Measurements from ENCODE around the gene PRKG1. TPM values are rescaled to one million over a fixed set of nuclear protein-coding genes. Genes with fewer than 3 reads are reported as not detected.

Gene PRKG1
- total RNA-seq, 1 experiment from 2014 or later, result 16.5 TPM

DNA sequence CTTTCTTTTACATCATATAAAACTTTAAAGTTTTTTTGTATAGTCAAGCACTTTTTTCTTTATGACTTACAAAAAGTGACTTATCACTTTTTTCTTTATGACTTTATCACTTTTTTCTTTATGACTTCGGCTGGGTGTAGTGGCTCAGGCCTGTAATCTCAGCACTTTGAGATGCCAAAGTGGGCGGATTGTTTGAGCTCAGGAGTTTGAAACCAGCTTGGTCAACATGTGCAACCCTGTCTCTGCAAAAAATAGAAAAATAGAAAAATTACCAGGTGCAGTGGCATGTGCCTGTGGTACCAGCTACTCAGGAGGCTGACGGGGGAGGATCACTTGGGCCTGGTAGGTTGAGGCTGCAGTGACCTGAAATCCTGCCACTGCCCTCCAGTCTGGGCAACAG, 733.9 kb downstream of the PRKG1 start:
- POLR2A ChIA-PET, result no interaction called here

More for the DNA sequence above, 733.9 kb downstream of the PRKG1 start:
- Mint-ChIP-seq H3K27ac (no peak overlapping the region), H3K27me3 (ENCODE audit: low read depth) (no peaks in the 10 kb centered on the region), H3K36me3 (no peaks in the 10 kb centered on the region), H3K9me3 (no peaks in the 10 kb centered on the region), H3K4me3 (no peak overlapping the region), H3K4me1 (peaks cover 3% of the 10 kb centered on the region)
- DNase-seq (ENCODE audit: low spot score), result no peak
- no peak for ATAC-seq
- CTCF ChIA-PET, result interaction anchor here (1.0 kb wide), 1 partner anchor 196 kb away, joined by 3 read pairs; no protein-coding TSS in a partner anchor
- TF ChIP-seq PRRX2 (CRISPR knock-in tag; IDR thresholded peaks at IDR 0.05) (no peak), CREB1 (CRISPR knock-in tag; IDR thresholded peaks at IDR 0.05) (no peak), ZNF423 (CRISPR knock-in tag; IDR thresholded peaks at IDR 0.05) (no peak), TEAD1 (CRISPR knock-in tag; IDR thresholded peaks at IDR 0.05) (no peak), JAZF1 (CRISPR knock-in tag; IDR thresholded peaks at IDR 0.05) (no peak), ZNF512 (CRISPR knock-in tag; IDR thresholded peaks at IDR 0.05; ENCODE audit: borderline replicate concordance) (no peak), TCF7 (CRISPR knock-in tag; IDR thresholded peaks at IDR 0.05; ENCODE audit: low read depth) (no peak), MAX (CRISPR knock-in tag; IDR thresholded peaks at IDR 0.05) (no peak), RORB (CRISPR knock-in tag; IDR thresholded peaks at IDR 0.05) (no peak), ZNF281 (CRISPR knock-in tag; IDR thresholded peaks at IDR 0.05) (no peak), ZNF317 (CRISPR knock-in tag; IDR thresholded peaks at IDR 0.05; ENCODE audit: borderline replicate concordance, low read depth) (no peak), NFATC4 (CRISPR knock-in tag; IDR thresholded peaks at IDR 0.05) (no peak), NR3C1 (CRISPR knock-in tag; conservative IDR thresholded peaks at IDR 0.05; ENCODE audit: low read depth) (no peak), ZNF219 (CRISPR knock-in tag; IDR thresholded peaks at IDR 0.05; ENCODE audit: borderline replicate concordance) (no peak)
- TF ChIP-seq, protein P1, sequence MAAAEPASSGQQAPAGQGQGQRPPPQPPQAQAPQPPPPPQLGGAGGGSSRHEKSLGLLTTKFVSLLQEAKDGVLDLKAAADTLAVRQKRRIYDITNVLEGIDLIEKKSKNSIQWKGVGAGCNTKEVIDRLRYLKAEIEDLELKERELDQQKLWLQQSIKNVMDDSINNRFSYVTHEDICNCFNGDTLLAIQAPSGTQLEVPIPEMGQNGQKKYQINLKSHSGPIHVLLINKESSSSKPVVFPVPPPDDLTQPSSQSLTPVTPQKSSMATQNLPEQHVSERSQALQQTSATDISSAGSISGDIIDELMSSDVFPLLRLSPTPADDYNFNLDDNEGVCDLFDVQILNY (CRISPR knock-in tag; IDR thresholded peaks at IDR 0.05), result no peak
- TF ChIP-seq, protein P2, sequence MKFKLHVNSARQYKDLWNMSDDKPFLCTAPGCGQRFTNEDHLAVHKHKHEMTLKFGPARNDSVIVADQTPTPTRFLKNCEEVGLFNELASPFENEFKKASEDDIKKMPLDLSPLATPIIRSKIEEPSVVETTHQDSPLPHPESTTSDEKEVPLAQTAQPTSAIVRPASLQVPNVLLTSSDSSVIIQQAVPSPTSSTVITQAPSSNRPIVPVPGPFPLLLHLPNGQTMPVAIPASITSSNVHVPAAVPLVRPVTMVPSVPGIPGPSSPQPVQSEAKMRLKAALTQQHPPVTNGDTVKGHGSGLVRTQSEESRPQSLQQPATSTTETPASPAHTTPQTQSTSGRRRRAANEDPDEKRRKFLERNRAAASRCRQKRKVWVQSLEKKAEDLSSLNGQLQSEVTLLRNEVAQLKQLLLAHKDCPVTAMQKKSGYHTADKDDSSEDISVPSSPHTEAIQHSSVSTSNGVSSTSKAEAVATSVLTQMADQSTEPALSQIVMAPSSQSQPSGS (CRISPR knock-in tag; IDR thresholded peaks at IDR 0.05; ENCODE audit: borderline replicate concordance, low read depth), result no peak
- TF ChIP-seq, protein P3, sequence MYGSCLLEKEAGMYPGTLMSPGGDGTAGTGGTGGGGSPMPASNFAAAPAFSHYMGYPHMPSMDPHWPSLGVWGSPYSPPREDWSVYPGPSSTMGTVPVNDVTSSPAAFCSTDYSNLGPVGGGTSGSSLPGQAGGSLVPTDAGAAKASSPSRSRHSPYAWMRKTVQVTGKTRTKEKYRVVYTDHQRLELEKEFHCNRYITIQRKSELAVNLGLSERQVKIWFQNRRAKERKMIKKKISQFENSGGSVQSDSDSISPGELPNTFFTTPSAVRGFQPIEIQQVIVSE (CRISPR knock-in tag; IDR thresholded peaks at IDR 0.05; ENCODE audit: borderline replicate concordance), result no peak
- TF ChIP-seq, protein P4, sequence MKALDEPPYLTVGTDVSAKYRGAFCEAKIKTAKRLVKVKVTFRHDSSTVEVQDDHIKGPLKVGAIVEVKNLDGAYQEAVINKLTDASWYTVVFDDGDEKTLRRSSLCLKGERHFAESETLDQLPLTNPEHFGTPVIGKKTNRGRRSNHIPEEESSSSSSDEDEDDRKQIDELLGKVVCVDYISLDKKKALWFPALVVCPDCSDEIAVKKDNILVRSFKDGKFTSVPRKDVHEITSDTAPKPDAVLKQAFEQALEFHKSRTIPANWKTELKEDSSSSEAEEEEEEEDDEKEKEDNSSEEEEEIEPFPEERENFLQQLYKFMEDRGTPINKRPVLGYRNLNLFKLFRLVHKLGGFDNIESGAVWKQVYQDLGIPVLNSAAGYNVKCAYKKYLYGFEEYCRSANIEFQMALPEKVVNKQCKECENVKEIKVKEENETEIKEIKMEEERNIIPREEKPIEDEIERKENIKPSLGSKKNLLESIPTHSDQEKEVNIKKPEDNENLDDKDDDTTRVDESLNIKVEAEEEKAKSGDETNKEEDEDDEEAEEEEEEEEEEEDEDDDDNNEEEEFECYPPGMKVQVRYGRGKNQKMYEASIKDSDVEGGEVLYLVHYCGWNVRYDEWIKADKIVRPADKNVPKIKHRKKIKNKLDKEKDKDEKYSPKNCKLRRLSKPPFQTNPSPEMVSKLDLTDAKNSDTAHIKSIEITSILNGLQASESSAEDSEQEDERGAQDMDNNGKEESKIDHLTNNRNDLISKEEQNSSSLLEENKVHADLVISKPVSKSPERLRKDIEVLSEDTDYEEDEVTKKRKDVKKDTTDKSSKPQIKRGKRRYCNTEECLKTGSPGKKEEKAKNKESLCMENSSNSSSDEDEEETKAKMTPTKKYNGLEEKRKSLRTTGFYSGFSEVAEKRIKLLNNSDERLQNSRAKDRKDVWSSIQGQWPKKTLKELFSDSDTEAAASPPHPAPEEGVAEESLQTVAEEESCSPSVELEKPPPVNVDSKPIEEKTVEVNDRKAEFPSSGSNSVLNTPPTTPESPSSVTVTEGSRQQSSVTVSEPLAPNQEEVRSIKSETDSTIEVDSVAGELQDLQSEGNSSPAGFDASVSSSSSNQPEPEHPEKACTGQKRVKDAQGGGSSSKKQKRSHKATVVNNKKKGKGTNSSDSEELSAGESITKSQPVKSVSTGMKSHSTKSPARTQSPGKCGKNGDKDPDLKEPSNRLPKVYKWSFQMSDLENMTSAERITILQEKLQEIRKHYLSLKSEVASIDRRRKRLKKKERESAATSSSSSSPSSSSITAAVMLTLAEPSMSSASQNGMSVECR (CRISPR knock-in tag; IDR thresholded peaks at IDR 0.05; ENCODE audit: borderline replicate concordance), result no peak

All from WTC11 (cell line).